Measurements from ENCODE around the gene TPPP3. TPM values are rescaled to one million over a fixed set of nuclear protein-coding genes. Genes with fewer than 3 reads are reported as not detected.
A peak's percentile ranks its signal among the peaks of the same experiment; 100 is the strongest.

Gene TPPP3
- total RNA-seq (not detected), total RNA-seq (0 to 1.0 (median 0) reads per million in 172 experiments)
- 2.1 TPM for polyA plus RNA-seq (2013, experiment 1 of 2)
- 15.7 TPM for polyA plus RNA-seq (2013, experiment 2 of 2)

DNA sequence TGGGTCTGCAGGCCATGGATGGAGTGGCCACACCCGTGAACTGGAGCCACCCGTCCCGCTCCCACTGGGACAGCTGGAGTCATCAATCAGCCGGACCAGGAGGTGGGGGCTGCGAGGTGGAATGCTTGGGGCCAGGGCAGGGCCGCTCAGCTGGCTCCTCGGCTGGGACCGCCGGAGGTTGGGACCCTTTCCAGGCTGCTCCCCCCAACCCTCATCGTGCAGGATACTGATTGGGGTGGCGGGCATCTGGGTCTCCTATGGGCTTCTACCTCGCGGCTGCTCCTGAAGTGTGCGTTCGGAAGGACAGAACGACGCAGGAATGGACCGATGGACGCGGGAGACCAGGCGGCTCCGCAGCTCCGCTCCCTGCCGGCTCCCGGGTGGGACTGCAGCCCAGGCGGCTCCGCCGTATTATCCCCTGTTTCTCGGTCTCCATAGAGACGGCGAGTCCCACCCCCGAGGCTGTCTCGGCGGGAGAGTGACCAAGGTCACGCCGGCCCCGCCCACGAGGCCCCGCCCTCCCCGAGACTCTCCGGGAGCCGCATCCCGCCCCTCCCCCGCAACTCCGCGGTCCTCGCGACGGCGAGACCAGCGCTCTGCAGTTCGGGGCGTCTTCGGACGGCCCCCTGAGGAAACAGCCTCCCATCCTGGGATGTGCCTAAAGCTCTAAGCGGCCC lies at the start of gene TPPP3:
TSS of gene TPPP3 (minus strand) at position 388 of the 677 bp plus-strand sequence. CDS start 2,387 bp downstream, outside the sequence.
- Mint-ChIP-seq H3K9me3 (no peaks in the 10 kb centered on the region), H3K27me3 (peaks cover 41% of the 10 kb centered on the region), H3K27ac (no peak within 1 kb of the TSS), H3K36me3 (ENCODE audit: low read depth) (no peaks in the 10 kb centered on the region), H3K4me1 (ENCODE audit: low read depth) (peaks cover 8% of the 10 kb centered on the region), H3K4me3 (peak within 1 kb of the TSS; percentile 68)
- ChIA-PET POLR2A (no interaction called here), CTCF (no interaction called here)
- Histone ChIP-seq H3K4me3 (ENCODE audit: low read length) (peak within 1 kb of the TSS; percentile 28), H3K9me3 (ENCODE audit: control insufficient read depth in 1 of 2, insufficient read depth in 1 of 2, low read length in 2 of 2) (peaks cover 0 to 15% of the 10 kb centered on the region in 2 experiments), H3K4me1 (ENCODE audit: insufficient read depth, low read length) (peaks cover 28% of the 10 kb centered on the region), H3K27ac (ENCODE audit: low read depth in 1 of 2, low read length in 2 of 2) (no peak within 1 kb of the TSS), H3K36me3 (ENCODE audit: insufficient read depth, low read length) (no peaks in the 10 kb centered on the region), H3K27me3 (ENCODE audit: control insufficient read depth in 1 of 2, insufficient read depth in 2 of 2, low read length in 2 of 2) (peaks cover 37 to 44% of the 10 kb centered on the region in 2 experiments)
- ATAC-seq (ENCODE audit: poor library complexity) (peak; percentile 63), DNase-seq (peak in 7 of 14 experiments; percentile 18 to 74 (median 43))
- peak; percentile 32 for TF ChIP-seq CTCF (IDR thresholded peaks at IDR 0.05)
- intact Hi-C loops (cut with DNase I, micrococcal nuclease) = loop anchor here in 1 of 2 experiments (10.0 kb wide), 1 partner anchor 128 kb away; no protein-coding TSS in a partner anchor

GRCh38 chr16:67442581-67443255 lies 49.4 kb upstream of the TPPP3 start:
- Histone ChIP-seq H3K27ac (ENCODE audit: low read depth in 1 of 2, low read length in 2 of 2) (no peak overlapping the region), H3K4me3 (ENCODE audit: low read length) (no peak overlapping the region), H3K9me3 (ENCODE audit: control insufficient read depth in 1 of 2, insufficient read depth in 1 of 2, low read length in 2 of 2) (peaks cover 0 to 3% of the 10 kb centered on the region in 2 experiments), H3K4me1 (ENCODE audit: insufficient read depth, low read length) (no peaks in the 10 kb centered on the region), H3K36me3 (ENCODE audit: insufficient read depth, low read length) (peaks cover 76% of the 10 kb centered on the region), H3K27me3 (ENCODE audit: control insufficient read depth in 1 of 2, insufficient read depth in 2 of 2, low read length in 2 of 2) (no peaks in the 10 kb centered on the region)
- Mint-ChIP-seq H3K4me1 (ENCODE audit: low read depth) (no peaks in the 10 kb centered on the region), H3K27me3 (no peaks in the 10 kb centered on the region), H3K27ac (no peak overlapping the region), H3K9me3 (no peaks in the 10 kb centered on the region), H3K4me3 (no peak overlapping the region), H3K36me3 (ENCODE audit: low read depth) (peaks cover 59% of the 10 kb centered on the region)
- DNase-seq (no peak), ATAC-seq (ENCODE audit: poor library complexity) (no peak)
- ChIA-PET CTCF (no interaction called here), POLR2A (no interaction called here)
- intact Hi-C loops (cut with DNase I, micrococcal nuclease) = no loop called here
- TF ChIP-seq CTCF (IDR thresholded peaks at IDR 0.05) = no peak

DNA sequence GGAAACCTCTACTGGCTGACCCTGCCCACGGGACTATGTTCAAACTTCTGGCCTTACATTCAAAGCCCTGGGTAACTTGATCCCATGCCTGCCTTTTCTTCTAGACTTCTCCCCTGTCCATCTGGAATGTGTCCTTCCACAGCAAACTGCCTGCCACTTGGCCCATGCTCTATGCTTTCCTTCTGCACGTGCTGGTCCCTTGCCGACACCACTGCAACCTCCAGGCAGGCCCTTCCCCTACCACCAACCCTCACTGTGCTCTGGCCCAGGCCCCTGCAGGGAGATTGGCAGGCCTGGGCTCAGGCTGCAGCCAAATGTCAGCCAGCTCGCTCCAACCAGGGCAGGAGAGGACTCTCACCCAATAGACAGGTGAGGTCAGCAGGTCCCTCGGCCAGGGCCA lies 48.6 kb upstream of the TPPP3 start:
- Mint-ChIP-seq H3K27ac (no peak overlapping the region), H3K4me3 (no peak overlapping the region), H3K27me3 (no peaks in the 10 kb centered on the region), H3K36me3 (ENCODE audit: low read depth) (peaks cover 58% of the 10 kb centered on the region), H3K4me1 (ENCODE audit: low read depth) (no peaks in the 10 kb centered on the region), H3K9me3 (no peaks in the 10 kb centered on the region)
- Histone ChIP-seq H3K27ac (ENCODE audit: low read depth in 1 of 2, low read length in 2 of 2) (no peak overlapping the region), H3K4me1 (ENCODE audit: insufficient read depth, low read length) (no peaks in the 10 kb centered on the region), H3K27me3 (ENCODE audit: control insufficient read depth in 1 of 2, insufficient read depth in 2 of 2, low read length in 2 of 2) (no peaks in the 10 kb centered on the region), H3K4me3 (ENCODE audit: low read length) (no peak overlapping the region), H3K36me3 (ENCODE audit: insufficient read depth, low read length) (peaks cover 73% of the 10 kb centered on the region), H3K9me3 (ENCODE audit: control insufficient read depth in 1 of 2, insufficient read depth in 1 of 2, low read length in 2 of 2) (no peaks in the 10 kb centered on the region)
- POLR2A ChIA-PET = no interaction called here
- CTCF ChIA-PET = interaction anchor here (0.6 to 0.7 kb wide), 2 partner anchors 224 to 1505 kb away, joined by 3 read pairs; no protein-coding TSS in a partner anchor
- TF ChIP-seq CTCF (IDR thresholded peaks at IDR 0.05) = no peak
- intact Hi-C loops (cut with DNase I, micrococcal nuclease) = no loop called here
- ATAC-seq (ENCODE audit: poor library complexity) (no peak), DNase-seq (no peak)
